Measurements from ENCODE around the gene HTR3A.

- TF ChIP-seq POLR2A (IDR thresholded peaks at IDR 0.05) = no peak
- no peak for TF ChIP-seq CTCF (IDR thresholded peaks at IDR 0.05)
Measured at GRCh38 chr11:114034956-114035355, 60.0 kb downstream of the HTR3A start.

Data from adrenal gland (tissue), 5 donors.